Measurements from ENCODE around the gene MED10. TPM values are rescaled to one million over a fixed set of nuclear protein-coding genes. Genes with fewer than 3 reads are reported as not detected.

MED10 gene
- total RNA-seq, 2 experiments from 2014 or later: 48.7 to 52.5 TPM

- ChIA-PET CTCF (no interaction called here), POLR2A (no interaction called here)
These were observed 21.9 kb upstream of the MED10 start for GRCh38 chr5:6399980-6400910.

- ChIA-PET CTCF (no interaction called here), POLR2A (no interaction called here)
These were observed 20.4 kb upstream of the MED10 start for GRCh38 chr5:6398570-6399230.

- ChIA-PET CTCF (no interaction called here), POLR2A (no interaction called here)
These were observed 19.4 kb upstream of the MED10 start for GRCh38 chr5:6397536-6398269.

- CTCF ChIA-PET: no interaction called here
- POLR2A ChIA-PET: no interaction called here
These were observed 18.6 kb upstream of the MED10 start for GRCh38 chr5:6396836-6397535.

GRCh38 chr5:6396043-6396442 lies 17.7 kb upstream of the MED10 start:
- ChIA-PET POLR2A (no interaction called here), CTCF (no interaction called here)

GRCh38 chr5:6395621-6396020 lies 17.3 kb upstream of the MED10 start:
- ChIA-PET POLR2A (no interaction called here), CTCF (interaction anchor here (0.5 kb wide), 1 partner anchor 114 kb away, joined by 3 read pairs; no protein-coding TSS in a partner anchor)

- ChIA-PET POLR2A (no interaction called here), CTCF (interaction anchor here (0.5 kb wide), 1 partner anchor 114 kb away, joined by 3 read pairs; no protein-coding TSS in a partner anchor)
These were observed 16.7 kb upstream of the MED10 start for GRCh38 chr5:6395102-6395445.

GRCh38 chr5:6394429-6395101 lies 16.2 kb upstream of the MED10 start:
- ChIA-PET POLR2A (no interaction called here), CTCF (no interaction called here)

GRCh38 chr5:6393596-6394194 lies 15.3 kb upstream of the MED10 start:
- ChIA-PET POLR2A (no interaction called here), CTCF (no interaction called here)

GRCh38 chr5:6392561-6392960 lies 14.2 kb upstream of the MED10 start:
- ChIA-PET CTCF (no interaction called here), POLR2A (no interaction called here)

GRCh38 chr5:6391151-6391550 lies 12.8 kb upstream of the MED10 start:
- ChIA-PET POLR2A (no interaction called here), CTCF (no interaction called here)

GRCh38 chr5:6389946-6390530 lies 11.7 kb upstream of the MED10 start:
- CTCF ChIA-PET: no interaction called here

GRCh38 chr5:6389397-6389796 lies 11.1 kb upstream of the MED10 start:
- CTCF ChIA-PET: no interaction called here

More at GRCh38 chr5:6389946-6390530, 11.7 kb upstream of the MED10 start:
- POLR2A ChIA-PET: no interaction called here

GRCh38 chr5:6387970-6388369 lies 9.6 kb upstream of the MED10 start:
- ChIA-PET POLR2A (no interaction called here), CTCF (no interaction called here)

More at GRCh38 chr5:6389397-6389796, 11.1 kb upstream of the MED10 start:
- POLR2A ChIA-PET: no interaction called here

GRCh38 chr5:6386271-6386670 lies 7.9 kb upstream of the MED10 start:
- ChIA-PET POLR2A (no interaction called here), CTCF (no interaction called here)

- CTCF ChIA-PET: no interaction called here
- POLR2A ChIA-PET: no interaction called here
These were observed 6.5 kb upstream of the MED10 start for GRCh38 chr5:6384856-6385255.

GRCh38 chr5:6383376-6383775 lies 5.0 kb upstream of the MED10 start:
- ChIA-PET POLR2A (no interaction called here), CTCF (no interaction called here)

GRCh38 chr5:6379246-6379645 lies 899 bp upstream of the MED10 start:
- CTCF ChIA-PET: no interaction called here
- POLR2A ChIA-PET: no interaction called here

- ChIA-PET CTCF (no interaction called here), POLR2A (interaction anchor here (0.6 to 0.8 kb wide), 3 partner anchors 23 to 1106 kb away, joined by 3 to 7 read pairs (median 3); no protein-coding TSS in a partner anchor)
These were observed 388 bp upstream of the MED10 start for GRCh38 chr5:6378766-6379103.
